HG02870 (cell line): Measurements from ENCODE around the gene PTPRM.

Experiments used
- ATAC-seq: cut with Tn5 transposase; IDR thresholded peaks from one replicate; pipeline ENCODE4 v1.9.1; 2021; ENCODE audit warnings: mild to moderate bottlenecking, moderate library complexity; ENCODE audit not compliant: unreplicated experiment

The PTPRM gene

DNA sequence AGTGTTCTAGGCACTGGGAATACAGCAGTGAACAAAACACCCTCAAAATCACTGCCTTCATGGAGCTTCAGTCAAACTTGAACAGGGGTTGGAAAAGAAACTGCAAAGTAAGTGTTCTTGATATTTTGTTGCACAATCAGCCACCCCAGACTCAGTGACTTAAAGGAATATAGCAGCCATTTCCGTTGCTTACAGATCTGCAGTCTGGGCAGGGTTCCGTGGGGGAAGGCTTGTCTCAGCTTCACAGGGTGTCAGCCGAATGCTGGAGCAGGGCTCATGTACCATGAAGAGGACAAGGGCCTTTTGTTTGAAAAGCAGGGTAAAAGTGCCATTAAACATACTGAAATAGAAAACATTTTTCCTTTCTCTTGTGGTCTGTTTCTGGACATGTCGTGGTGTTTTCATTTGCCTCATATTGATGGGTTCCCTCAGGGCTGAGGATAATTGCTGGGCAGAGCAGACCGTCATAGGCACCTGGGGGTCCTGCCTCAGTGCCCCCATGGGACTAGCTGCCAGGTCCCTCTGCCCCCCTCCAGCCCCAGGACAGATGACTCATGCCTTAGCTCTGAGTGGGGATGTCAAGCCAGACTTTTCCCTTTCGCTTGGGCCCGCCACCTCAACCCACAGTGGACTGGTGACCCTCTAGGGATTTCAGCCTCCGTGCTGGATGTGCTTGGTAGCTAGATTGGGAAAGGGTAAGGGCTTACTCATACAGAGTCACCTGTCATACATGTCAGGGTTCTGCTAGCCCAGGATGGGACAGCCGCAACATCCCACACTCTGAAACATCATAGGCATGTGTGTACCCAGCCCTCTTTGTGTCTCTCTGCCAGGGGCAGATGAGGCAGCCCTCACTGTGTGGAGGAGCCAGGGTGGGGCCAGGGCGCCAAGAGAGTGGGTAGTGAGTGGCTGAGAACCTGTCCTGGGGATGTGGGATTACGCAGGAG is 96.5 kb downstream of the PTPRM start:
- ATAC-seq: no peak

DNA sequence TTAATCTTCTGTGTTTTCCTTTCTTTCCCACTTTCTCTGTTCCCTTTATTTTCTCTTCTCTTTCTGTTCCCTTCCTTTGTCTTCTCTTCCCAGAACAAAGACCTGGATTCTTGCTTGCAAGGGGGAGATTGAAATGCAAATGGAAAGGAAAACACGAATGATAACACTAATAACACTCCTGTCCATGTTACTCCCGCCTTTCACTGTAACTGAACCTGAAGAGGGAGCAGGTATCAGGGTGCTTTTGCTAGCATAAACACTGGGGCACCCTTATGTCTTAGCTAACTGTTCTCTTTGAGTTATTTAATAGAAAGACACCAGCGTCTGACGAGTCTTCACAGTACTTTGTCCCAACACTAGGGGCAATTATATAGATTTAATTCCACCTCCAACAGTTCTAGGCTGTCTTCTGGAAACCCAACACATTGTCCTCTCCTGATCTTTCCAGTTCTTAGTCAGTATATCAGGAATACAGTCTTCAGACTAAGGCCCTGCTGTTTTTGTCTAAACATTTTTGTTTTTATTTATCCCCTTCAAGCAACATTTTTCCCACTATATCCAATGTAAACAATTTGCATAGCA is 99.2 kb downstream of the PTPRM start:
- ATAC-seq: no peak

DNA sequence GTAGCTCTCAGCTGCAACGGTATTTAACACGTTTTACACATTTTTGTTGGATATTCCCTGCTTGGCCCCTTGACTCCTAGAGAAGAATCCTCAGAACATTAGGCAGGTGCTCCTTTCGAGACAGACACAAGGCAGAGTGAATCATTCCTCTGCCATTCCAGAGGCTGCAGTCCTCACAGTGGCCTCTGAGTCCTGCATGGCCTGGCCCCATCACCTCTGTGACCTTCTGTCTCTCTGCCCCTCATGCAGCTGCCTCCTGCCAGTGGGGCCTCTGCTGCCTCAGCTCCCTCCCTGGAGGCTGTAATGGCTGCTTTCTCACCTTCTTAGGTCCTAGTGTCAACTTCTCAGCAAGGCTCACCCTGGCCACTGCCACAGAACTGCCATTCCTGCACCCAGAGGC is 101.3 kb downstream of the PTPRM start:
- ATAC-seq: no peak

DNA sequence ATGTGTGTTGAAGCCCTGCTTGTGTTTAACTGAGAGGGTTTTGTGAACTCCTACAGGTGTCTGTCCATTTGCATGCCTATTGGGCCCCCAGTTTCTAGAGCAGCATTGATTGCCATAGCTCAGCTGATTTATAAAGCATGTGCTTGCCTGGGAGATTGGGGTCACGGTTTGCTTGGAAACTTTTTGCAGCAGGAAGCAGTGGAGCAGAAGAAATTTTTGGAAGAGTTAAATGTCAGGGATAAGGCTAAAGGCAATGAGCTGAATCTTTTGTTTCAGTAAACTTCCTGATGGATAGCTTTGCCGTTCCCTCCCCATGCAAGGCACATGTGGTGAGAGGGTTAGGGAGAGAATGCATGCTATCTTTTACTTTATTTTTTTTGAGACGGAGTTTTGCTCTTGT is 102.2 kb downstream of the PTPRM start:
- ATAC-seq: no peak

DNA sequence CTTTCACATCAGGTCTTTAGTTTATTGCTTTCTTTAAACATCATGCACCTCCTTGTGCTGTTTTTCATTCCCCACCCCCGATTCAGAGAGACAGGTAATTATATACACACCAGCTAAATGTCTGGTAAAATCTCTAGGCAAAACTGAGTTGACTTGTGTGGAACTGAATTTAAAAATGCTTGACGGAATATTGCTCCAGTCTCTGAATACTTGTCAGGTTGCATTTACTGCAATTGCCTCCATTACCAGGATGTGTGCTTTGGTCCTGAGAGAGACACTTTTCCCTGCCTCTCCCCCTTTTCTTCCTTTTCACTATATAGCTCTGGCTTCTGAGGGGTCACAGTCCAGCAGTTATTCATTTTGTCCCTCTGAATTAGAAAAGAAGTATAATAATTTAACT is 104.0 kb downstream of the PTPRM start:
- ATAC-seq: no peak

DNA sequence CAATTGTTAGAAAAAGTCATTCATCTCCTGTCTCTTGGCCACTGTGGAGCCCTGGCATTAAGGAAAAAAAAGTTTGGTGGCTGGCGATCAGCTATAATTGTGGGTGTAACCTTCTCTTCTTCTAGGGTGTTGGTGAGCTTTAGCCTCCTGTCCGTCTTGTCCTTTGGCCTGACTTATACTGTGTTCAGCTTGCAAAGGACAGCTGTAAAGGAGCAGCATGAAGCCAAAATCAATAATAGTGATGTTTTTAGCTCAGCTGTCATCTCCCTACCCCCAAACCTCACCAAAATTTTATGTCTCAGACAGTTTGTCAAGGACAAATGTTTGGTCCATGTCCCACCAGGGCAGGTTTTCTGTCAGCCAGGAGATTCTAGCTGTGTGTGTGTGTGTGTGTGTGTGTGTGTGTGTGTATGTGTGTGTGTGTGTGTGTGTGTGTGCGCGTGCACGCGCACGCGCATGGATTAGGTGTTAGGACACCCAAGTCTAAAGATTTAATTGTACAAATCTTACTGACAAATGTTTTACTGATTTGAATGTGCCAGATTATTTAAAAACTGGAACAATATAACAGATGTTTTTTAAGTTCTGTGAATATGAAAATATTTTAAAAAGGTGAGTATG is 109.2 kb downstream of the PTPRM start:
- no peak for ATAC-seq

DNA sequence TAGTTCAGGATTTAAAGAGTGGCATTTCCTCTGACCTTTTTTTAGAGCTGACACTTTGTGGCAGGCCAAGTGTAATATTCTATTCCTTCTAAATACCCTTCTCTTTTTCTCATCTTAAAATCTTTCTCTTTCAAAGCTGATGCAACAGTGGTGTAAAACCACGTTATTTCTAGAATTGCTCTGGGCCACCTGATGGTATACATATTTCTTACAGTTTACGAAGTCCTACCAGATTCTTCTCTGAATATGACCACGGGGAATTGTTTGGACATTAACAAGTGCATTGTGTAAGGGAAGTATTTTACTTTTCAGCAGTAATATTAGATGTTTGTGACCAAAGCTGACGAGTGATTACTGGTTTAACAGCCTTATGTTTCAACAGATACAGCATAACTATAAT is 109.9 kb downstream of the PTPRM start:
- ATAC-seq: no peak

DNA sequence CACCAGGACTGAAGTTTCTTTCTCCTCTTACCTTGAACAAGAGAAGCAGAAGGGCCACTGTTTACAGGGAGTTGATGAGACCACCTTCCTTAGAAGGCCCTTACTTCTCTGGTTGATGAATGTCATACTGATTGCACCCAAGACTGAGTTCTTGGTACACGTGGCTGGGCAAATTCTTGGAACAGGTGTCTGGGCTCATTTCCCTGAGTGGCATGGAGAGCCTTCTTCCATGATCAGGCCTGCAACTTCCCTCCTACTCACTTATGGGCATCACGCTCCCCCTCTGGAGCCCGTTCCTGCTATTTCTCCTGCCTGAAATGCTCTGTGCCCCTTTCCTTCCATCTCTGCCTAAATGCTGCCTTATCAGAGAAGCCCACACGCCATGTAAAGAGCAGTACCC is 110.3 kb downstream of the PTPRM start:
- no peak for ATAC-seq

DNA sequence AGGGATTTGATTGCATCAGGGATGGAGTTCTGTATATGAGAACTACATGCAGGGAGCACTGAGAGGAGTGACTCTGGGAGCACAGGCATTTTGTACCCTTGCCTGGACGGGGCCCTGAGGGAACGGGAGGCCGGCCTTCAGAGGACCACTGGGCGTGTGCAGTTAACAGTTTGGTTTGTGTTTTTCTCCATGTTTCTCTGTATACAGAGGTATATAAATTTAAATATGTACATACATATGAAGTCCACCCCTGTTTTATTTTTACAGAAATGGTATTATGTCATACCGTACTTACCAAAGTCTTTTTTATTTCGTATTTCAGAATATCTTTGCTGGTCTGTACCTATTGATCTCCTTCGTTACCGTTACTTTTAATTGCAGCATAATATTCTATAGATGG is 111.3 kb downstream of the PTPRM start:
- ATAC-seq: no peak

DNA sequence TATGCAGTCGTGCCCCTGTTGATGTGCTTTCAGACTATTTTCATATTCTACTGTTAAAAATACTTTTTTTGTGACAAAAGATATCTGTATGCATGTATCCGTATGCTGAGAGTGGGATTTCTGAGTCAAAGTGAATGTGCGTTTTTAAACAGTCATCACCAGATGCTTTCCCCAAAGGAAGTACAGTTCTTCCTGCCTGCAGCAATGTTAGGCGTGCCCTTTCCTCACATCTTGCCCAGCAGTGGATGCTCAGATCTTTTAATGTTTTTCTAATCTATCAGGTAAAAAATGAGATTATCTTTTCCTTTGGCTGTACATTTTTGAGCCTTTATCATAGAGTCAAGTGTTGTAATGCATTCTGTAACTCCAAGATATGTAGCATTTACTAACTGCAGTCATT is 111.7 kb downstream of the PTPRM start:
- no peak for ATAC-seq

DNA sequence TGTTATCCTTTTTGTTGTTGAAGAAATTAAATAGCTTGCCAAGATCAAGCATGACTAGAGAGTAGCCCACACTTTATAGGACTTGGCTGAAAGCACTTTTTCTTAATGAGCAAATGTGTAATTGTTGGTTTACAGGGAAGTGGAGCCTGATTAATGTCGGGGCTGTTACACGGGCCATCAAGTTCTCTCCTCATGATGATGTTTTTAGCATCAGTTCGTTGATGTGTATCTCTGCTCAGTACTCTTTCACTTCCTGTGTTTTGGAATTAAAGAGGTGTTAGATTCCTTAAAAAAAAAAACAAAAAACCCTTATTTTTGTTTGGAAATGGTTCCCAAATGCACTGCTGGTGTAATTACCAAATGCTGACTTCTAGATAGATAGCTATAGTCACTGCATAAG is 114.2 kb downstream of the PTPRM start:
- no peak for ATAC-seq

DNA sequence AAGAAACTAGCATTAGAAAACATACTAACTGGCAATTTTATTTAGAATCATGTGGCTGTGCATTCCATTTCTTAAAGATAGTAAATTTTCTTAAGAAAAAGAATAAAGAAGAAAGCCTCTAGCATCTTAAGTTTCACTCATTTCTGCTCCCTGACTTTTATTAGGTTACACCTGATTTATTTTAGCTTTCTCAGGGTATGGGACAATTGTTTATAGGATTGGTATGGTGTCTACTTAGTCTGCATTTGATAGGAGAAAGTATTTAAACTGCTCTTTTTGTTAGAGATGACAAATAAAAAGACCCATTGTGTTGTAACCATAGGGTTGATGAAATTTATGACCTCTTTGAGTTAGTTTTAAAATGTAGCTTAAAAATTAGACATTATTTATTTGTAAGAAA is 115.2 kb downstream of the PTPRM start:
- no peak for ATAC-seq

DNA sequence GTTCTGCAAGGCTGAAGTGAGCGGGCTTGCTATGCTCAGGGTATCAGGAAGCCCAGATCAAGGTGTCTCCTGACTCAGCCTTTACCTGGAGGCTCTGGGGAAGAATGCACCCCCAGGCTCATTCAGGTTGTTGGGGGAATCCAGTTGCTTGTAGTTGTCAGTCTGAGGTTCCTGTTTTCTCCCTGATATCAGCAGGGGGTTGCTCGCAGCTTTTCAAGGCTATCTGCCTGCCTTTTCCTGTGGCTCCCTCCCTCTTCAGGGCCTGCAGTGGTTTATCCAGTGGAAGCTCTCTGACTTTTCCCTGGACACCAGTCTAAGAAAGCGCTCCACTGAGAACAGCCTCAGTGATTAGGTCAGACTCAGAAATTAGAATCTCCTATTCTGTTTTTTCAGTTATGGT is 116.6 kb downstream of the PTPRM start:
- no peak for ATAC-seq

DNA sequence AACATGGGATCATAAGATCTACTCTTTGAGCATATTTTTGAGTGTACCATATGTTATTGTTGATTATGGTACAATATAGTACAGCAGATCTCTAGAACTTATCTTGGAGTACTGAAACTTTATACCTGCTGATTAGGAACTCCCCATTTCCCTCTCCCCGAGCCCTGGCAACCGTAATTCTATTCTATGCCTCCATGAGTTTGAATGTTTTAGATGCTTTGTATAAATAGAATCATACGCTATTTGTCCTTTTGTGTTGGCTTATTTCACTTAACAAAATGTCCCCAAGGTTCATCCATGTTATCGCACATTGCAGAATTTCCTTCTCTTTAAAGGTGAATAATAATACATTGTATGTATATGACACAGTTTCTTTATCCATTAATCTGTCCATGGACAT is 117.2 kb downstream of the PTPRM start:
- no peak for ATAC-seq

DNA sequence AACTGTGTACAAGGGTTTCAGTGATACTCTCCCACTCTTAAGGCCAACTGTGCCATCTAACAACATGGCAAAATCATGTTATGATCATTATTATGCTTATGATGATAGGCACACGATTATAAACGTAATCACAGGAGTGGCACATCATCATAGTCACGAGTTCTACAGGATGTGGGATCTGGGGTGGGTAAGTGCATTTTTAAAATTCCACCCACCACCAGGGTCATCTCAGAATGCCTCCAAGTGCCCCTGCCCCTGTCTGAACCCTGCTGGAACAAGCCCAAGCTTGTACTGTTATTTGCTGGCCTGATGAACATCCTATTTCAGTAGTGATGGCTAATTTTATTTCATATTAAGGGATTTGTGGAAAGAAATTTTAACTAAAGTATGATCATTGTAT is 117.8 kb downstream of the PTPRM start:
- no peak for ATAC-seq

DNA sequence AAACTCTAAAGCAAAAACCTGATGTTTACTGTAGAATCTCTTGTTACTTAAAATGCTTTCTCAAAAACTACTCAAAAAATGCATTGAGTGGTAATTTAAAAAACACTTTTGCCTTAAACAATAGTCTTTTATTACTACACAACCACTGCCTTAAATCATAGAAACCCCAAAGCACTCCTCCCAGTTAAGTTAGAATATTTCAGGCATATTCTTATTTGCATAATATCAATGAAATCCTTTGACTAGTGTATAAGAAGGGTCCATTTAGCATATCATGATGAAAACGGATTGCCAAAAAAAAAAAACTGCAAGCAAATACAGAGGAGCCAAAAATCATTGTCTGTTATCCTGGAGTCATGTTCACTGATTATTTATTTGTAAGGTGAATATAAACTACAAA is 119.2 kb downstream of the PTPRM start:
- no peak for ATAC-seq

DNA sequence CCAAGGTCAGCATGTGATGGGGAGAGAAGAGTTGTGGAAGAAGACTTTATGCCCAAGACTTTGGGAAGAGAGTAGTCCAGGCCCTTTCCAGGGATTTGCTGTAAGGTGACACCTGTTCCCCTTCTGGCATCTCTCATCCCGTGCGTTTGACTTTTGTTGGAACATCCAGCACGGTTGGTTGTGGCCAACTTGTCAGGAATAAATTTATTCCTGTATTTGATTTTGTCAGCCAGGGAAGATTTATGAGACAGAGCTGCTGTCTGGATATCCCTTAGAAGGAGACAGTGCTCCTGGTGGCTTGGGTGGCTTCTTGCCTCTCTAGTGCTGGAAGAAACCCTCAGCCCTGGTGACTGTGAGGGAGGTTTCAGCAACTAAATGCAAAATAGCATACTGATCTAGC is 121.5 kb downstream of the PTPRM start:
- no peak for ATAC-seq

DNA sequence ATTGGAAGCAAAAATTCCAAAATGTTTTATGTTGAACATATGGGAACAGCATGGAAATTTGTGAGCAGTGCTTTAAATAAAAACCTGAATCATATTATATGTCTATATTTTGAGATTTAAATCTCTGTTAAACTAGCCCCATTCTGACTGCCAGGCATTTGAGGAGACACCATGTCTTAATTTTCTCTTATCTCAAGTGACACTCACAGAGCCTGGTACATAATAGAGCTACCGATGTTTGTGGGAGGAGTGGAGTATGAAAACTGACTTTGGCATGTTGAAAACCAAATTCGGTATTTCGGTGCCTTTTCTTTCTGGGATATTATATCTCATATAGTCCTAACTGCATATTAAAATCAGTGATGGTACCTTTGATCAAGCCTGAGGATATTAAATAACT is 124.1 kb downstream of the PTPRM start:
- no peak for ATAC-seq

DNA sequence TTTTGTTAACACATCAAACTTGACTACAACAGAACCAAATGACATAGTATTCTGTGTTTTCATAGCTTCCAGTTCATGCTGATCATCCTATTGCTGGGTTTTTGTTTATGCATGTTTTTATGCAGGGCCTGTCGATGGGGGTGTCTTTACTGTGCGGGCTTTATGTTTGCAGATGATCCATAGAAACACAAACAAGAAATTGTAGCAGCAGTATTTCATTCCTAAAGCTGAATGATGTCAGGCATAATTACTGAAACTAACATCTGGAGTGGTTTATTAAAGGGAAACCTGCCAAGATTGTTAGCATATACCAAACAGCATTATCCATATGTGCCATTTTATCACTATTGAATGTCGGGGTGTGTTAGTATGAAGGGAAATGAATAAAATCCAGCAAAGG is 129.7 kb downstream of the PTPRM start:
- ATAC-seq: no peak

DNA sequence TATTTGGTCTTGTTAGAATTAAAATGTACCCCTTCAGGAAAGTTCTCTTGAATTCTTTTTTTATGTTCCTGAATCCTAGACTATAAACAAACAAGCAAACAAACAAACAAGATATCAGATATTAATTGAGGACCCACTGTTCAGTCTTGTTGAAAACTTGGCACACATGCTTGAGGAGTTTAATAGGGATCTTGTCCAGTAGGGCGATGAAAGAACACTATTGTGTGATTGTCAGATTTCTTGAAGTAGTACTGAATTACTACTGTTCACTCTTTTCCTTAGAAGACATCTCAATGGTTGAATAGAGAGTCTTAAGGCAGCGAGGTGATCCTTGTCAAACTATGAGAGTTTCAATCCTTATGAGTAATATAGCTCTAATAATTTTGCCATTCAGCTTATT is 130.2 kb downstream of the PTPRM start:
- no peak for ATAC-seq

DNA sequence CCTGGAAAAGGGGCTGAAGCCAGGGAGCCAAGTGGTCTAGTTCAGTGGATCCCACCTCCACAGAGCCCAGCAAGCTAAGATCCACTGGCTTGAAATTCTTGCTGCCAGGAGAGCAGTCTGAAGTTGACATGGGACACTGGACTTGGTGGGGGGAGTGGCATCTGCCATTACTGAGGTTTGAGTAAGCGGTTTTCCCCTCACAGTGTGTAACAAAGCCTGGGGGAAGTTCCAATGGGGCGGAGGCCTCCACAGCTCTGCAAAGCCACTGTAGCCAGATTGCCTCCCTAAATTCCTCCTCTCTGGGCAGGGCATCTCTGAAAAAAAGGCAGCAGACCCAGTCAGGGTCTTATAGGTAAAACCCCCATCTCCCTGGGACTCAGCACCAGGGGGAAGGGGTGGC is 144.4 kb downstream of the PTPRM start:
- peak; percentile 76 for ATAC-seq

DNA sequence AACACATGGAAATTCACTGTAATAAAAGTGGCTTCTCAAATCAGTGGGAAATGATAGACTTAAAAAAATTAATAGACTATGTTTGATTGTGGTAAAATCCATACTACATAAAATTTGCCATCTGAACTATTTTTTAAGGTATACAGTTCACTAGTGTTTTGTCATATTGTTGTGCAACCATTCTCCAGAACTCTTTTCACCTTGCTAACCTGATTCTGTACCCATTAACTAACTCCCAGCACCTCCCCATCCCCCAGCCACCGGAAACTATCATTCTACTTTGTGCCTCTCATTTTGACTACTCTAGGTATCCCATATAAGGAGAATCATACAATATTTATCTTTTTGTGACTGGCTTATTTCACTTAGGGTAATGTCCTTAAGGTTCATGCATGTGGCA is 153.3 kb downstream of the PTPRM start:
- no peak for ATAC-seq
